GM13977 (cell line): ENCODE measurements around the gene C1GALT1.

Experiments used
- DNase-seq: peaks from one replicate; pipeline ENCODE4 v3.0.0; 2012; ENCODE audit warnings: low spot score
- CTCF ChIP-seq: IDR thresholded peaks from 2 replicates; pipeline ENCODE4 v1.5.1; 2012; ENCODE audit warnings: mild to moderate bottlenecking, control low read depth; ENCODE audit not compliant: insufficient read depth; ENCODE audit errors: extremely low read depth, missing control alignments
- in situ Hi-C: fragments of 300-500 bp; cut with MboI; formaldehyde crosslinking; loops from one replicate; pipeline ENCODE4 v1.12.0; 2022; ENCODE audit warnings: low sequenced_read_pairs, low pct_unique_long_range_greater_than_20kb, mixed read lengths, inconsistent platforms; ENCODE audit not compliant: unreplicated experiment

C1GALT1 gene

GRCh38 chr7:7212612-7213011, 30.3 kb downstream of the C1GALT1 start:
- TF ChIP-seq CTCF, result no peak
- in situ Hi-C loops, result no loop called here
- no peak for DNase-seq

DNA sequence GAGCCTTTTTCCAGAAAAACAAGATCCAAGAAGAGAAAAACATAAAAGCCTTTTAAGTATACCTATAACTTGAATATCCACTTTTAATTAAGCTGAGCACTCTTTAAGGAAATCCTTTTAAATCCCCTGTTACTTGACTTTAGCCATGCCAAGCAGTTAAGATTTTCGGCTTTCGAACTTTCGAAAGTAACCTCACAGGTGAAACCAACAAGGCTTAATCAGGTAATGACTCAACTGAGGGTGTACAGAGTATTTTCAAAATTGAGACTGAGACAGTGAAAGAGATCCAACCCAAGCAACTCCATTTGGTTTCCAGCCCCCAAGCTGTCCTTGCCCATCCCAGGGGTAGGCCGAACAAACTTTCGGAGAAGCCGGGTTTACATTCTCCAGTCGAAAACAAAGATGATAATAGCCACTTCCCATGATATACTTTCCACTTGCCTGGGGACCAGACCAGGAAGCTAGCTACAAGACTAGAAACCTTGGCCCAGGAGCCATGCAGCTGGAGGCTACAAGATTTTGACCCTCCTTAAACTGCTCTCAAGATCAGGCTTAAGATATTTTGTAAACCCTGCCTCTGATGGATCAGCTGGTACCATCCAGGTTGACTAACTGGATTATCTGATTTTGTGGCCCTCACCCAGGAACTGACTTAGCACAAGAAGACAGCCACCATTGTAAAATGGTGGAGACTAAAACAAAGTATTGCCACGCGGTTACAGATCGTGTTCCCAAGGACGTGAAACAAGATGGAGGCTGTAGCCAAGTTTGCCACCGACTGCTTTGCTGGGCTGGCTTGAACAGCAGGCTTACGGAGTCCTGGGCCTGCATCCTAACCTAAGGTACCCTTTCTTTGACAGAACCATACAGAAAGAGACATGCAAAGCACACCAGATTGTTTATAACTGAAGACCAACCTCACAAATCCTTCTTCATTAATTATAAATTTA, 32.3 kb downstream of the C1GALT1 start:
- TF ChIP-seq CTCF, result no peak
- in situ Hi-C loops, result no loop called here
- no peak for DNase-seq

- TF ChIP-seq CTCF, result no peak
- DNase-seq, result no peak
- in situ Hi-C loops, result no loop called here
Measured at GRCh38 chr7:7216279-7216678, 33.9 kb downstream of the C1GALT1 start.

- DNase-seq, result no peak
- no peak for TF ChIP-seq CTCF
- in situ Hi-C loops, result no loop called here
Measured at GRCh38 chr7:7219216-7219615, 36.9 kb downstream of the C1GALT1 start.

DNA sequence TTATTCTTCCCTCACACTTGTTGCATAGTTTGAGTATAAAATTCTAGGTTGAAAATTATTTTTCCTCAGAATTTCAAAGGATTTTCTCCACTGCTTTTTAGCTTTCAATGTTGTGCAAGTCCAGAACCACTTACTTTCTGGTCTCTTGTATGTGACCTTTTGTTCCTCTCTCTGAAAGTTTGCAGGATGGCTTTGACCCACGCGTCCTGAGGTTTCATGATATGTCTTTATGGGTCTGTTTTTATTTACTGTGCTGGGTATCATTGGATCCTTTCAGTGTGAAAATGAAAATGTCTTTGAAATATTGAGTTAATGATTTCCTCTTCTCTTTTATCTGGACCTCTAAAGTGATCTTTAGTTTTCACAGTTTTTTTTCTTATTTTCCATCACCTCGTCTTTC, 38.5 kb downstream of the C1GALT1 start:
- TF ChIP-seq CTCF, result no peak
- no peak for DNase-seq
- in situ Hi-C loops, result no loop called here

DNA sequence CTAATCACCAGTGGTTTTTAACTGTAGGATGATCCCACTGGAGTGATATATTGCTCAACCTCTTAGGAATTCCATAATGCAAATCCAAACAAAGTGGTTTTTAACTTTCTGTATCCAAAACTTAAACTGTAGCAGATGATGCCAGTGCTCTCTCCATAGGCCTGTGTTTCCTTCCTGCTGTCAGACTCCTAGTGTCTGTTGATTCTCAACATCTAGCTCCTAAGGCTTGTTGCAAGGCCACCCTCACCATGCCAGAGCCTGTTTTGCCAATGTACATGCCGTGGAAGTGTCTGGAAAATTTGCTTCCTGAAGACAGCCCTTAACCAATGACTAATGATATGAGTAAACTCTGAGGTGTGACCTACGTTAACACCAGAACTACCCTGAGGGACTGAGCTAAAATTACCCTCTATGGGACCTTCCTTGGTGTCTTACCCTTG, 39.3 kb downstream of the C1GALT1 start:
- TF ChIP-seq CTCF, result no peak
- in situ Hi-C loops, result no loop called here
- no peak for DNase-seq
